ENCODE data around the gene TSPAN7.

- no peak for TF ChIP-seq CTCF (IDR thresholded peaks at IDR 0.05)
- TF ChIP-seq POLR2A (IDR thresholded peaks at IDR 0.05): no peak
Observed at GRCh38 chrX:38641197-38641596, 79.9 kb downstream of the TSPAN7 start.
